ENCODE results near the gene TNFAIP3.
"Not testable (repeated sequence)": the region's sequence is repeated elsewhere in the genome, so short reads cannot be mapped to it uniquely, and the experiment has no call there.

Gene TNFAIP3

DNA sequence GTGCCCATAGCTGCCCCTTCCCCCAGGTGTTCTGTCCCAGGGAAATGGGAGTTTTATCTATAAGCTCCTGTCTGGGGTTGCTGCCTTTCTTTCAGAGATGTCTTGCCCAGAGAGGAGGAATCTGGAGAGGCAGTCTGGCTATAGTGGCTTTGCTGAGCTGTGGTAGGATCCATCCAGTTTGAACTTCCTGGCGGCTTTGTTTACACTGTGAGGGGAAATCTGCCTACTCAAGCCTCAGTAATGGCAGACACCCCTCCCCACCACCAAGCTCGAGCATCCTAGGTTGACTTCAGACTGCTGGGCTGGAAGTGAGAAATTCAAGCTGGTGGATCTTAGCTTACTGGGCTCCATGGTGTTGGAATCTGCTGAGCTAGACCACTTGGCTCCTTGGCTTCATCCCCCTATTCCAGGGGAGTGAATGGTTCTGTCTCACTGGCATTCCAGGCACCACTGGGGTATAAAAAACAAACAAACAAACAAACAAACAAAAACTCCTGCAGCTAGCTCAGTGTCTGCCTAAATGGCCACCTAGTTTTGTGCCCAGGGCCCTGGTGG is 24.0 kb downstream of the TNFAIP3 start:
- FAIRE-seq (no peak), DNase-seq (ENCODE audit: insufficient read length, low spot score) (no peak)
- TF ChIP-seq, protein P1, sequence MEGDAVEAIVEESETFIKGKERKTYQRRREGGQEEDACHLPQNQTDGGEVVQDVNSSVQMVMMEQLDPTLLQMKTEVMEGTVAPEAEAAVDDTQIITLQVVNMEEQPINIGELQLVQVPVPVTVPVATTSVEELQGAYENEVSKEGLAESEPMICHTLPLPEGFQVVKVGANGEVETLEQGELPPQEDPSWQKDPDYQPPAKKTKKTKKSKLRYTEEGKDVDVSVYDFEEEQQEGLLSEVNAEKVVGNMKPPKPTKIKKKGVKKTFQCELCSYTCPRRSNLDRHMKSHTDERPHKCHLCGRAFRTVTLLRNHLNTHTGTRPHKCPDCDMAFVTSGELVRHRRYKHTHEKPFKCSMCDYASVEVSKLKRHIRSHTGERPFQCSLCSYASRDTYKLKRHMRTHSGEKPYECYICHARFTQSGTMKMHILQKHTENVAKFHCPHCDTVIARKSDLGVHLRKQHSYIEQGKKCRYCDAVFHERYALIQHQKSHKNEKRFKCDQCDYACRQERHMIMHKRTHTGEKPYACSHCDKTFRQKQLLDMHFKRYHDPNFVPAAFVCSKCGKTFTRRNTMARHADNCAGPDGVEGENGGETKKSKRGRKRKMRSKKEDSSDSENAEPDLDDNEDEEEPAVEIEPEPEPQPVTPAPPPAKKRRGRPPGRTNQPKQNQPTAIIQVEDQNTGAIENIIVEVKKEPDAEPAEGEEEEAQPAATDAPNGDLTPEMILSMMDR (IDR thresholded peaks at IDR 0.05; ENCODE audit: insufficient read depth, missing control alignments): no peak

DNA sequence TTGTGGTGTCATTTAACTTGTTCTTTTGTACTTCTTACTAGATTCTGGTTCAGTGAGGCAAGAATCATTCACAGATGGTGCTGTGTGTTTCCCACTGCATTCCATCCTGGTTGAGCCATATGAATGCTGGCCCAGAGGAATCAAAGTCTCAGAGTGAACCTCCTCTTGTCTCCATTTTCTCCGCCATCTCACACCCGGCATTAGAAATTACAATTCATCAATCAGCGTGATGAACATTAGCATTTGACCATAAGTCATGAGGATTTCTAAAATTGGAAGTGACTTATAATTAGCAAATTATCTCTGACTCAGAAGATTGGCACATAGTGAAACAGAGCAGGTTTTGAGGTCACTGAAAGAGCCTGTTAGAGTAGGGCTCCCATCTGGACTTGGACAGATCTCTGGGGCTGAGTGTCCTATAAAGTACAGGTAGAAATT is 25.2 kb downstream of the TNFAIP3 start:
- TF ChIP-seq, protein P1 (IDR thresholded peaks at IDR 0.05; ENCODE audit: insufficient read depth, missing control alignments): no peak
- FAIRE-seq (no peak), DNase-seq (ENCODE audit: insufficient read length, low spot score) (no peak)

DNA sequence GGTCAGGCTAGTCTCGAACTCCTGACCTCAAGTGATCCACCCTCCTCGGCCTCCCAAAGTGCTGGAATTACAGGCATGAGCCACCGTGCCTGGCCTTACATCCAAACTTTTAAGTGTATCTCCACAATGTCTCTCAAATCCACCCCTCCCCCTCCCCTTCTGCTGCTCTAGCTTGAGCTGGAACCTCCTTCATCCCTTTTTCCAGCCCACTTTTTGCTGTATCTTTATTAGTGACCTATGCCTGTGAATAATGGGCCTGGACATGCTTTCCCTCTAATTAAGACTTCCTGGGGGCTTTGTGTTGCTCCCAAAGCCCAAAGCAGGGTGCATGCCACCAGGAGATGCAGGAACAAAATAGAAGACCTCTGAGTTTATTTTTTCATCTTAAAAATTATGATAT is 26.1 kb downstream of the TNFAIP3 start:
- DNase-seq (ENCODE audit: insufficient read length, low spot score): no peak
- no peak for FAIRE-seq

DNA sequence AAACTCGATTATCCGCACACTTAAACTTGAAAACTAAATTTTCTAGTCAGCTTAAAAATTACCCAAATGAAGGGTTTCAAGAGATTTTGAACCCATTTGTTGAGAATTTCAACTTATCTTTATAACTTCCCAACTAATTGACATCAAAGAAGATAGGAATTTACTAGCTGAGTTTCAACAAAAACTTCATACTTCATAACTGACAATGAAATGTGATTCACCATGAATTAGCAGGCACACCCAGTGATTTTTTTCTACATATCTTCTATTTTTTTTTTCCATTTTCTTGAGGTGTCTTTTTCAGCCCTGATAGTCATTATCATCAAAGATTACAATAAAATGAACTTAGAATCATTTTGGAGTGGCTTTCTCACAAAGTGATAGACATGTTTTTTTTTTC is 26.7 kb downstream of the TNFAIP3 start:
- TF ChIP-seq, protein P1 (IDR thresholded peaks at IDR 0.05; ENCODE audit: insufficient read depth, missing control alignments): no peak
- no peak for FAIRE-seq
- no peak for DNase-seq (ENCODE audit: insufficient read length, low spot score)

More for the DNA sequence above, 26.1 kb downstream of the TNFAIP3 start:
- TF ChIP-seq, protein P1 (IDR thresholded peaks at IDR 0.05; ENCODE audit: insufficient read depth, missing control alignments): no peak

DNA sequence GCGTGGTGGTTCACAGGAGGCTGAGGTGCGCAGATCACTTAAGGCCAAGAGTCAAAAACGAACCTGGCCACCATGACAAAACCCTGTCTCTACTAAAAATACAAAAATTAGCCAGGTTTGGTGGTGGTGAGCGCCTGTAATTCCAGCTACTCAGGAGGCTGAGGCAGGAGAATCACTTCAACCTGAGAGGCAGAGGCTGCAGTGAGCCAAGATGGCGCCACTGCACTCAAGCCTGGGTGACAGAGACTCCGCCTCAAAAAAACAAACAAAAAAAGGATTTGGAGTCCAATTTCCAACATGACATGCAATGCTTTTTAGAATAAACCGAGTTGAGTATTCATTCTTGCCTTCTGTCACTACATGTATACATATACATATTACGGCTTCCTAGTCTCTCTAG is 27.3 kb downstream of the TNFAIP3 start:
- FAIRE-seq: not testable (repeated sequence)

DNA sequence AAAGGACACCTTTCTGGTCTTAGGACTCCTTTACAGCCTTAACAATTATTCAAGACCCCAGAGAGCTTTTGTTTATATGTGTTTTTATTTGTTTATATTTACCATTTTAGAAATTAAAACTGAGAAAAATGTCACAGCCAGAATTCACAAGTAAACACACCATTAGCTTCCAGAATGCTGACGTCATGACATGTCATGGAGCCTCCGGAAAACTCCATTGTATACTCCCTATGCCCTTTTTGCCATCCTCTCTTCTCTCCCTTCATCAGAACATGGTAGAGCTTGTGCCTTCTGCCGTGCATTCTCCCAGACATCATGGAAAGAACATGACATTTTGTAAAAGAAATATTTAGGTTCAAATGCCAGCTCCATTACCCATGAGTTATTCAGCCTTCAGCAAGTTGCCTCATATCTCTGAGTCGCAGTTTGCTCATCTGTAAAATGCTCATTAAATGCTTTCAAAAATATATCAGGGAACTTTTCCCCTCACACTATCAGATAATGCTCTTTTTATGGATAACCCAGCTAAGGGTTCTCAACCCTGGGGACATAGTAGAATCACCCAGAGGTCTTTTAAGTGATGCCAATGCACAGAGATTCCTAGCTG is 27.8 kb downstream of the TNFAIP3 start:
- no peak for DNase-seq (ENCODE audit: insufficient read length, low spot score)
- no peak for FAIRE-seq
- TF ChIP-seq, protein P1 (IDR thresholded peaks at IDR 0.05; ENCODE audit: insufficient read depth, missing control alignments): no peak

More for the DNA sequence above, 27.3 kb downstream of the TNFAIP3 start:
- DNase-seq (ENCODE audit: insufficient read length, low spot score): not testable (repeated sequence)

DNA sequence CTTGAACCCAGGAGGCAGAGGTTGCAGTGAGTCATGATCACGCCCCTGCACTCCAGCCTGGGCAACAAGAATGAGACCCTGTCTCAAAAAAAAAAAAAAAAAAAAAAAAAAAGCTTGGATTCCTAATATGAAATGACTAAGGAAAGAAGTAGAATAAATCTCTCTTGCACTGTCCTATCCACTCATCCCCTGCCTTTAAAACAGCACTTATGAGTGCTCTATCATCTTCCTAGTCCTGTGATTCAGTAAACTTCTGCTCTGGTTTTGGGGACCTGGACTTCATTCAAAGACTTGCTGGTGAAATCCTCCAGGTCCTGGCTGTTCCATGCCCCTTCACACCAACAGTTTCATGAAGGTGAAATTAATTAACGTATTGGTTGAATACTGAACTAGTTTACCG is 29.6 kb downstream of the TNFAIP3 start:
- TF ChIP-seq, protein P1 (IDR thresholded peaks at IDR 0.05; ENCODE audit: insufficient read depth, missing control alignments): no peak
- no peak for DNase-seq (ENCODE audit: insufficient read length, low spot score)
- FAIRE-seq: no peak
